Fibroblast of skin of left quadriceps (primary cell): ENCODE data around the gene WDR89.
"Not testable (repeated sequence)": the region's sequence is repeated elsewhere in the genome, so short reads cannot be mapped to it uniquely, and the experiment has no call there.

Source experiments
- DNase-seq, 2 experiments: peaks; one replicate each; pipeline ENCODE4 v3.0.0-alpha.2; 2013; ENCODE audit warnings: low read depth in 2 of 2

WDR89 gene

GRCh38 chr14:63654346-63654745 is 12.7 kb upstream of the WDR89 start:
- DNase-seq = peak in 1 of 2 experiments; percentile 23

- no peak for DNase-seq
Observed at GRCh38 chr14:63652406-63652805, 10.7 kb upstream of the WDR89 start.

GRCh38 chr14:63650256-63650952 is 8.7 kb upstream of the WDR89 start:
- DNase-seq = no peak

GRCh38 chr14:63647696-63648410 is 6.2 kb upstream of the WDR89 start:
- DNase-seq = no peak

GRCh38 chr14:63644741-63645140 is 3.1 kb upstream of the WDR89 start:
- DNase-seq = no peak

GRCh38 chr14:63642656-63643382 is 1.1 kb upstream of the WDR89 start:
- no peak for DNase-seq

GRCh38 chr14:63642229-63642611 is 549 bp upstream of the WDR89 start:
- peak; percentile 89 for DNase-seq

GRCh38 chr14:63638493-63638892 is 3.2 kb downstream of the WDR89 start:
- DNase-seq = no peak

- DNase-seq = not testable (repeated sequence)
Observed at GRCh38 chr14:63636094-63636635, 5.5 kb downstream of the WDR89 start.

GRCh38 chr14:63633801-63634200 is 7.9 kb downstream of the WDR89 start:
- DNase-seq = no peak

GRCh38 chr14:63632932-63633514 is 8.6 kb downstream of the WDR89 start:
- no peak for DNase-seq

GRCh38 chr14:63624701-63625100 is 17.0 kb downstream of the WDR89 start:
- no peak for DNase-seq

GRCh38 chr14:63624203-63624602 is 17.5 kb downstream of the WDR89 start:
- DNase-seq = no peak

- DNase-seq = not testable (repeated sequence)
Observed at GRCh38 chr14:63621975-63622374, 19.7 kb downstream of the WDR89 start.

GRCh38 chr14:63616015-63616414 is 25.7 kb downstream of the WDR89 start:
- DNase-seq = no peak

GRCh38 chr14:63614679-63615363 is 26.9 kb downstream of the WDR89 start:
- DNase-seq = peak; percentile 28 to 39

- no peak for DNase-seq
Observed at GRCh38 chr14:63611078-63611477, 30.6 kb downstream of the WDR89 start.

- DNase-seq = no peak
Observed at GRCh38 chr14:63605041-63605532, 36.6 kb downstream of the WDR89 start.

- DNase-seq = no peak
Observed at GRCh38 chr14:63604626-63605025, 37.0 kb downstream of the WDR89 start.

- DNase-seq = no peak
Observed at GRCh38 chr14:63603749-63604277, 37.9 kb downstream of the WDR89 start.

- no peak for DNase-seq
Observed at GRCh38 chr14:63598807-63599206, 42.9 kb downstream of the WDR89 start.
